ENCODE measurements around the gene DDX49. TPM values are rescaled to one million over a fixed set of nuclear protein-coding genes. Genes with fewer than 3 reads are reported as not detected.

The DDX49 gene
- total RNA-seq, 1 donor from 2014 or later, result 68.3 TPM

- H4K20me1 ChIP-seq (ENCODE audit: insufficient read depth, low read length), result no peaks in the 10 kb centered on the region
- no peak overlapping the region for H3K27ac ChIP-seq (ENCODE audit: low read depth, low read length)
- Mint-ChIP-seq H3K27ac (ENCODE audit: unreplicated experiment) (no peak overlapping the region), H3K4me3 (ENCODE audit: unreplicated experiment) (no peak overlapping the region), H3K27me3 (ENCODE audit: low read depth, unreplicated experiment) (peaks cover 20% of the 10 kb centered on the region), H3K4me1 (ENCODE audit: low read depth, unreplicated experiment) (no peaks in the 10 kb centered on the region), H3K9me3 (ENCODE audit: unreplicated experiment) (no peaks in the 10 kb centered on the region), H3K36me3 (ENCODE audit: low read depth, unreplicated experiment) (no peaks in the 10 kb centered on the region)
- DNase-seq (ENCODE audit: low read depth) (no peak), FAIRE-seq (no peak)
- no peak overlapping the region for H2AFZ ChIP-seq (ENCODE audit: low read depth, low read length)
- H3K9ac ChIP-seq (ENCODE audit: low read length), result no peak overlapping the region
- H3K4me3 ChIP-seq (ENCODE audit: insufficient read depth, low read depth, low read length), result no peak overlapping the region
- H3K9me3 ChIP-seq (ENCODE audit: insufficient read depth, low read depth, low read length), result no peaks in the 10 kb centered on the region
- no peak overlapping the region for H3K4me2 ChIP-seq (ENCODE audit: low read length)
- H3K27me3 ChIP-seq (ENCODE audit: insufficient read depth, low read length), result no peaks in the 10 kb centered on the region
- no peaks in the 10 kb centered on the region for H3K79me2 ChIP-seq (ENCODE audit: insufficient read depth, low read length)
- no peaks in the 10 kb centered on the region for H3K4me1 ChIP-seq (ENCODE audit: insufficient read depth, low read length)
- no peaks in the 10 kb centered on the region for H3K36me3 ChIP-seq (ENCODE audit: insufficient read depth, low read length)
- no peak for TF ChIP-seq EZH2 (IDR thresholded peaks at IDR 0.05; ENCODE audit: insufficient read depth, low read length)
- TF ChIP-seq CTCF (IDR thresholded peaks at IDR 0.05; ENCODE audit: insufficient read depth, low read depth, low read length), result no peak
These were observed 34.6 kb downstream of the DDX49 start for GRCh38 chr19:18954094-18954493.

GRCh38 chr19:18955042-18955441 lies 35.5 kb downstream of the DDX49 start:
- Mint-ChIP-seq H3K27me3 (ENCODE audit: low read depth, unreplicated experiment) (peaks cover 22% of the 10 kb centered on the region), H3K27ac (ENCODE audit: unreplicated experiment) (no peak overlapping the region), H3K4me3 (ENCODE audit: unreplicated experiment) (no peak overlapping the region), H3K36me3 (ENCODE audit: low read depth, unreplicated experiment) (no peaks in the 10 kb centered on the region), H3K9me3 (ENCODE audit: unreplicated experiment) (no peaks in the 10 kb centered on the region), H3K4me1 (ENCODE audit: low read depth, unreplicated experiment) (no peaks in the 10 kb centered on the region)
- Histone ChIP-seq H3K36me3 (ENCODE audit: insufficient read depth, low read length) (no peaks in the 10 kb centered on the region), H2AFZ (ENCODE audit: low read depth, low read length) (no peak overlapping the region), H4K20me1 (ENCODE audit: insufficient read depth, low read length) (no peaks in the 10 kb centered on the region), H3K4me1 (ENCODE audit: insufficient read depth, low read length) (no peaks in the 10 kb centered on the region), H3K79me2 (ENCODE audit: insufficient read depth, low read length) (no peaks in the 10 kb centered on the region), H3K9me3 (ENCODE audit: insufficient read depth, low read depth, low read length) (no peaks in the 10 kb centered on the region), H3K27ac (ENCODE audit: low read depth, low read length) (no peak overlapping the region), H3K4me2 (ENCODE audit: low read length) (no peak overlapping the region), H3K4me3 (ENCODE audit: insufficient read depth, low read depth, low read length) (no peak overlapping the region), H3K9ac (ENCODE audit: low read length) (no peak overlapping the region), H3K27me3 (ENCODE audit: insufficient read depth, low read length) (no peaks in the 10 kb centered on the region)
- DNase-seq (ENCODE audit: low read depth) (no peak), FAIRE-seq (no peak)
- no peak for TF ChIP-seq CTCF (IDR thresholded peaks at IDR 0.05; ENCODE audit: insufficient read depth, low read depth, low read length)
- TF ChIP-seq EZH2 (IDR thresholded peaks at IDR 0.05; ENCODE audit: insufficient read depth, low read length), result no peak

- Histone ChIP-seq H3K9ac (ENCODE audit: low read length) (no peak overlapping the region), H3K27ac (ENCODE audit: low read depth, low read length) (no peak overlapping the region), H3K9me3 (ENCODE audit: insufficient read depth, low read depth, low read length) (peaks cover 3% of the 10 kb centered on the region), H2AFZ (ENCODE audit: low read depth, low read length) (no peak overlapping the region), H3K79me2 (ENCODE audit: insufficient read depth, low read length) (no peaks in the 10 kb centered on the region), H3K4me2 (ENCODE audit: low read length) (no peak overlapping the region), H3K4me3 (ENCODE audit: insufficient read depth, low read depth, low read length) (no peak overlapping the region), H3K36me3 (ENCODE audit: insufficient read depth, low read length) (no peaks in the 10 kb centered on the region), H3K27me3 (ENCODE audit: insufficient read depth, low read length) (peaks cover 9% of the 10 kb centered on the region), H4K20me1 (ENCODE audit: insufficient read depth, low read length) (no peaks in the 10 kb centered on the region), H3K4me1 (ENCODE audit: insufficient read depth, low read length) (no peaks in the 10 kb centered on the region)
- FAIRE-seq (no peak), DNase-seq (ENCODE audit: low read depth) (no peak)
- H3K4me3 Mint-ChIP-seq (ENCODE audit: unreplicated experiment), result no peak overlapping the region
- TF ChIP-seq EZH2 (IDR thresholded peaks at IDR 0.05; ENCODE audit: insufficient read depth, low read length) (no peak), CTCF (IDR thresholded peaks at IDR 0.05; ENCODE audit: insufficient read depth, low read depth, low read length) (no peak)
- no peak overlapping the region for H3K27ac Mint-ChIP-seq (ENCODE audit: unreplicated experiment)
- H3K36me3 Mint-ChIP-seq (ENCODE audit: low read depth, unreplicated experiment), result no peaks in the 10 kb centered on the region
- peaks cover 32% of the 10 kb centered on the region for H3K27me3 Mint-ChIP-seq (ENCODE audit: low read depth, unreplicated experiment)
- no peaks in the 10 kb centered on the region for H3K9me3 Mint-ChIP-seq (ENCODE audit: unreplicated experiment)
- no peaks in the 10 kb centered on the region for H3K4me1 Mint-ChIP-seq (ENCODE audit: low read depth, unreplicated experiment)
These were observed 40.9 kb downstream of the DDX49 start for GRCh38 chr19:18960370-18960769.
